DND-41 (cell line): ENCODE measurements around the gene ADAM29.

Experiments
- CTCF ChIP-seq: IDR thresholded peaks from 2 replicates; pipeline ENCODE4 v1.5.1; 2012; ENCODE audit warnings: borderline replicate concordance, low read length, moderate library complexity, mild to moderate bottlenecking; ENCODE audit not compliant: poor library complexity, severe bottlenecking; ENCODE audit errors: extremely low read depth
- EZH2 ChIP-seq: IDR thresholded peaks from 3 replicates; pipeline ENCODE4 v1.6.1; 2012; ENCODE audit warnings: borderline replicate concordance, low read depth, mild to moderate bottlenecking, moderate library complexity, low read length, inconsistent platforms; ENCODE audit not compliant: severe bottlenecking

DNA sequence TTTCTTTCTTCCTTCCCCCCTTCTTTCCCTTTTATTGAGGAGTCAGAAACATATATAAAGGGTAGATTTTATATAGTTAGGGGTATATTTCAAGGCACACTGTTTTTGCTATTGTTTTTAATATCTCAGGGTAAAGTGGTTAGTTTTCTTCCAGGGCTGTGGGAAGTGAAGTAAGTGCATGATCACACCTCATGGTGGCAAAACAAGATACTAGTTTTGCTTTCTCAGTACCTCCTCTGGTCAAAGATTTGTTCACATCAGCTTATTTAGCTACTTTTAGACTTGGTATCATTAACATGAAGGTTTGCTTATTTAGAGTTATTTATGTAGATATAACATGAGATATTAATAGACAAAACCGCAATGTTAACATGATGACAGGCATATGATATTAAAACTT, 21.8 kb downstream of the ADAM29 start:
- TF ChIP-seq CTCF (no peak), EZH2 (no peak)
